Astrocyte (in vitro differentiated cells and primary cell): Measurements from ENCODE around the gene CCDC197.

Source experiments
- CTCF ChIP-seq: IDR thresholded peaks from 2 replicates; pipeline ENCODE4 v1.5.1; 2011; ENCODE audit warnings: low read depth, mild to moderate bottlenecking, inconsistent platforms, low read length, moderate library complexity; ENCODE audit not compliant: insufficient read depth
- EZH2 ChIP-seq: IDR thresholded peaks from 2 replicates; pipeline ENCODE4 v1.6.1; 2012; ENCODE audit warnings: mild to moderate bottlenecking, low read length, inconsistent platforms; ENCODE audit not compliant: insufficient read depth

- TF ChIP-seq CTCF (no peak), EZH2 (no peak)
Measured at GRCh38 chr14:93958567-93959238, 38.4 kb upstream of the CCDC197 start.
